Measurements from ENCODE around the gene KRCC1. TPM values are rescaled to one million over a fixed set of nuclear protein-coding genes. Genes with fewer than 3 reads are reported as not detected.

KRCC1 gene
- 20.9 and 21.7 TPM in 2 replicates for total RNA-seq

GRCh38 chr2:88055371-88056128 lies at the start of gene KRCC1:
Gene KRCC1 (minus strand): TSS chr2:88055783. CDS start chr2:88028563, 27,220 bp downstream.

GRCh38 chr2:88067598-88067997 lies 12.0 kb upstream of the KRCC1 start, which contains the start of gene SMYD1:
Gene SMYD1 (plus strand): TSS chr2:88067825. CDS start chr2:88067865, 40 bp downstream.

GRCh38 chr2:88016086-88016959 lies 39.3 kb downstream of the KRCC1 start, which contains the start of gene RNU2-63P:
Gene RNU2-63P (minus strand): TSS chr2:88016547.

Other genes starting within 250 kb of the KRCC1 start
- gene RGPD2, start 230.0 kb downstream of the KRCC1 start, total RNA-seq, result 0.25 and 0.44 TPM in 2 replicates
- gene RNU2-63P, start 39.2 kb downstream of the KRCC1 start, total RNA-seq, result not detected in 2 replicates
- gene SMYD1, start 12.0 kb upstream of the KRCC1 start, total RNA-seq, result not detected in 2 replicates
- not detected in 2 replicates for gene FABP1, start 72.3 kb upstream of the KRCC1 start, total RNA-seq
- gene THNSL2, start 114.6 kb upstream of the KRCC1 start, total RNA-seq, result 10.0 and 15.6 TPM in 2 replicates